Activated effector memory CD4-positive, alpha-beta T cell treated with Interleukin-2 at 50 U/mL for 16 hours (primary cell): ENCODE measurements around the gene UFD1.
A peak's percentile ranks its signal among the peaks of the same experiment; 100 is the strongest.
"Not testable (repeated sequence)": the region's sequence is repeated elsewhere in the genome, so short reads cannot be mapped to it uniquely, and the experiment has no call there.

ENCODE experiments used
- DNase-seq: peaks from one replicate; pipeline ENCODE4 v3.0.0-alpha.2; 2020

The UFD1 gene

DNA sequence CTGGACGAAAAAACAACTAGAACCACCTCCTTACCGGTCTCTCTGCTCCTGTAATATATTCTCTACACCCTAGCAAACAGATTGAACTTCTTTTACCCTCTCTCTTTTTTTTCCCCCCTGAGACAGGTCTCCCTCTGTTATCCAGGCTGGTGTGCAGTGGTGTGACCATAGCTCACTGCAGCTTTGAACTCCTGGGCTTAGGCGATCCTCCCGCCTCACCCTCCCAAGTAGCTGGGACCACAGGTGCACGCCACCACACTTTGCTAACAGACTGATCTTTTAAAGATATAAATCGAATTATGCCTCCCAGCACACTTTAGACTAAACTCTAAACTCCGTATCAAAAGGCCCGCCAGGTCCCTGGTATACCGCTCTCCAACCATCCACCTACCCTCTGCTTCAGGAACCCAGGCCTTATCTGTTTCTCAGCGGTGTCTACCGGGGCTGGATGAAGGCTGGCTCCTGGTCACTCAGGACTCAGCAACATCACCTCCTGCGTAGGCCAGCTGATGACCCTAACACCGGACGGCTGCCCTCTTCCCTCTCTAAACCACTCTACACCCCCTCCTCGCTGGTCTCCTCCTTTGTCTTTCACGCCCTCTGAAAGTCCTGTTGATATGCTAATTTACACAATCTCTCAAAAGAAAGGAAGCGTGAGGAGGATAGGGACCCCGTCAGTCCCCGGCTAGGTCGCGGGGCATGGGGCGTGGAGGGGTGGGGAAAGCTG, 32.2 kb downstream of the UFD1 start:
- no peak for DNase-seq

DNA sequence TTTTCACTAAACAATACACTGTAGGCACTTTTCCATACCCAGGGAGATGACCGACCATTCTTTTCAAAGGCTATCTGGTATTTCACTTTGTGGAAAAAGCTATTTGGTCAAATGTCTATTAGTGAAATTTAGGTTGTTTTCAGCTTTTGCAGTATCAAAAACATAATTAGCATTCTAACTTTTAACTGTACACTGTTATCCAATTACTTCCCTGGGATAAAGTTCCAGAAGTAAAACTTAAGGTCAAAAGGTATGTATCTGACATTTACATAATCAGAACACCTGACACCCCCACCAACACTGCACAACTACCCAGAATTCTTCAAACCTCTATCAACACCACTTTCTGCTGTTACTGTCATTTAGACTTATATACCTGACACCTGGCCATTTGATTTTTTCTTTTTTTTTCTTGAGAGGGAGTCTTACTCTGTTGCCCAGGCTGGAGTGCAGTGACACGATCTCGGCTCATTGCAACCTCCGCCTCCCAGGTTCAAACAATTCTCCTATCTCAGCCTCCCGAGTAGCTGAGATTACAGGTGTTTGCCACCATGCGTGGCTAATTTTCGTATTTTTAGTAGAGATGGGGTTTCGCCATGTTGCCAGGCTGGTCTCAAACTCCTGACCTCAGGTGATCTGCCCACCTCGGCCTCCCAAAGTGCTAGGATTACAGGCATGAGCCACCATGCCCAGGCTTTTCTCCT, 33.6 kb downstream of the UFD1 start:
- DNase-seq: not testable (repeated sequence)

DNA sequence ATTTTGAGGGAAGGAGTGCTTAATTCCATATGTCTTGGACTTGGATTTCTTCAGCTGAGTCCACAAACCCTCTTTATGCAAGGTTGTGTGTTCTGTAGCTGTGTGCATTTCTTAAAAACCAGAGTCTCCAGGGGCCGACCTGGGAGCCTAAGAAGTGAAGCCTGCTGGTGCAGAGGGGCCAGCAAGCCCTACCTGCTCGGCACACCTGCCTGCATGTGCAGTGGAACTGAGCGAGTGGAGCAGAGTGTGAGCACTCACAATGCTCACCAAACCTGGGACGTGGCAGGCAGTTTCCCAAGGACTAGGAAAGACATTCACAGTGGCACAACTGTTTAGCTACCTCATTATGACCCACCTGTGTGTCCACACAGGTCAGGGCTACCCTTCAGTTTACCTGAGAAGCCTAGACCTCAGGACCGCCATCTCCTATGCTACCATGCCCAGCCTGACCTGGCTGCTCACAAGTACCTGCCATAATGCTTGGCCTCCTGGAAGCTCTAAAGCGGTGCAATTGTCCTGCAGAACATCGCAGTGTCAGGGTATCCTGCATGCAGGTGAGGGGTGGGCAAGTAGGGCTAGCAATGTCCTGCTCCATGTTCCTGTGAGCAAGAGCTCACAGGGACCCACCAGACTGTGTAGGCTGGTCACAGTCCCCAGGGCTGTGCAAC, 35.3 kb downstream of the UFD1 start:
- no peak for DNase-seq

DNA sequence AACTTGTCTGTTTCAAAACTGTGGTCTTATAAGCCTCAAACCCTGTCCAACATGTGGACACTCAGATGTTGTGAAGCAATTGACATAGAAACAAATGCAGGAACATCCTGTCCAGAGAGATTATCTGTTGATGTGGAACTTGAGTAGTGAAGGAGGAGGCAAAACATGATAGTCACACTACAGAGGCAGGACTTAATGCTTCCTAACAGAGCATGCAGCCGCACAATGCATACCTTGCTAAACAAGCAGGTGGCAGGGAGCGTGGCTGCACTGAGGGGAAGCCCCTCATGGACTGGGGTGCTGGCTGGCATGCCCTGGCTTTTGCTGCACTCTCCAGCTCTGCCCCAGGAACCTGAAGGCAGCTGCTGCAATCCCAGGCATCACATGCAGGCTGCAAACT, 36.8 kb downstream of the UFD1 start:
- DNase-seq: no peak

DNA sequence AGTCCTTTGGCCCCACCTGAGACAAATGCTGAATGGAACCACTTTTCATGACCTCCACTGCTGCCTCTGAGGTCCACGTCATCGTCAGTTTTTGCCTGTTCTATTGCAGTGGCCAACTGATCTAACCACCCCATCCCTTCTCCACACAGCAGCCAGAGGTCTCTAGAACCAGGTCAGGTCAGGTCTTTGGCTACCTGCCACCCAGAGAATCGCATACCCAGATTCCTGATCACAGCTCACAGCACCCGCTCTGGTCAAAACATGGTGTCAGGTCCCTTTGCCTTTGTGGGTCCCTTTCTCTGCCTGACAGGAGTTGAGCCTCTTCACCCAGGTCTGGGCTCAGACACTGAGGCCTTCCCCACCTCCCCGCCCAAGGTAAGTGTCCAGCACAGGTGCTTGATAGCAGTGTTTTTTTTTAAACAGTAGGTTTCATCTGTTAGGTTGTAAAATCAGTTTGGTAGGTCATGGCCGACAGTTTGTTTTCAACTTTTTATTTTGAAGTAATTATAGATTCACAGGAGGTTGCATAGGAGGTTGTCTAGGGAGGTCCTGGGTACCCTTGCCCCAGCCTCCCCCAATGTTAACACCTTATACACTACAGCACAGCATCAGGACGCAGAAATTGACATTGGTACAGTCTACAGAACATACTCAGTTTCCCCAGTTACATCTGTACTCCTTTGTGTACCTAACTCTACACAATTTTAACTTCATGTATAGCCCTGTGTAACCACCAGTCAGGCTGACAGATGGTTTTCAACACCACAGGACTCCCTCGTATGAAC, 38.4 kb downstream of the UFD1 start:
- DNase-seq: no peak

DNA sequence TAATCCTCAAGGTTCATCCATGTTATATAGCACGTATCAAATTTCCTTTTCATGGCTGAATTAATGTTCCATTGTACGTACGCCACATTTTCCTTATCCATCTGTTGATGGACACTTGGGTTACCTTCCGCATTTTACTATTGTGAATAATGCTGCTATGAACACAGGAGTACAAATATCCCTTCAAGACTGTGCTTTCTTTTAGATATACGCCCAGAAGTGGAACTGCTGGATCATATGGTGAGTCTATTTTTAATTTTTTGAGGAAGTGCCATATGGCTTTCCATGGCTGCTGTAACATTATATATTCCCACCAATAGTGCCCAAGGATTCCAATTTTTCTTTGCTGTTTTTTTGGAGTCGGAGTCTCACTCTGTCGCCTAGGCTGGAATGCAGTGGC, 40.7 kb downstream of the UFD1 start:
- DNase-seq: no peak

DNA sequence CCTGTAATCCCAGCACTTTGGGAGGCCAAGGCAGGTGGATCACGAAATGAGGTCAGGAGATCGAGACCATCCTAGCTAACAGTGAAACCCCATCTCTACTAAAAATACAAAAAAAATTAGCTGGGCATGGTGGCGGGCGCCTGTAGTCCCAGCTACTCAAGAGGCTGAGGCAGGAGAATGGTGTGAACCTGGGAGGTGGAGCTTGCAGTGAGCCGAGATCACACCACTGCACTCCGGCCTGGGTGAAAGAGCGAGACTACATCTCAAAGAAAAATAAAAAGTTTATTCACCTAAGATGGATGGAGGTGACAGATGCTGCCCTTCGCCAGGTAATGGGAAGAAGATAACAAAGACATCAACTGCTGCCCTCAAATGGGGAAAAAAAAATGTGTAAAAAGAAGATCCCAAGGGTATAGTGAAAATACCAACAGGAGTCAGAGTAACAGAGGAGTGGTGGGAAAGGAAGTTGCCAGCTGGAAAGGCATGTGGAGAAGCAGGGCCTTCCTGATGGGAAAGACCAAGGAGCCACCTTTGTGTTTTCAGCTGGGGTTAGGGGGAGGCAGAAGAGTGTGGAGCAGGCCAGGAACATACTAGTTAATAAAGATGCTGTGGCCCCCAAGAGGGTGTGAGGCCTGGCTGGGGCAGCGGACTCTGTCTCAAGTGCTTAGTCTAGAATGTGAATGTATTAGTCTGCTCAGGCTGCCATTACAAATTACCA, 42.4 kb downstream of the UFD1 start:
- not testable (repeated sequence) for DNase-seq

DNA sequence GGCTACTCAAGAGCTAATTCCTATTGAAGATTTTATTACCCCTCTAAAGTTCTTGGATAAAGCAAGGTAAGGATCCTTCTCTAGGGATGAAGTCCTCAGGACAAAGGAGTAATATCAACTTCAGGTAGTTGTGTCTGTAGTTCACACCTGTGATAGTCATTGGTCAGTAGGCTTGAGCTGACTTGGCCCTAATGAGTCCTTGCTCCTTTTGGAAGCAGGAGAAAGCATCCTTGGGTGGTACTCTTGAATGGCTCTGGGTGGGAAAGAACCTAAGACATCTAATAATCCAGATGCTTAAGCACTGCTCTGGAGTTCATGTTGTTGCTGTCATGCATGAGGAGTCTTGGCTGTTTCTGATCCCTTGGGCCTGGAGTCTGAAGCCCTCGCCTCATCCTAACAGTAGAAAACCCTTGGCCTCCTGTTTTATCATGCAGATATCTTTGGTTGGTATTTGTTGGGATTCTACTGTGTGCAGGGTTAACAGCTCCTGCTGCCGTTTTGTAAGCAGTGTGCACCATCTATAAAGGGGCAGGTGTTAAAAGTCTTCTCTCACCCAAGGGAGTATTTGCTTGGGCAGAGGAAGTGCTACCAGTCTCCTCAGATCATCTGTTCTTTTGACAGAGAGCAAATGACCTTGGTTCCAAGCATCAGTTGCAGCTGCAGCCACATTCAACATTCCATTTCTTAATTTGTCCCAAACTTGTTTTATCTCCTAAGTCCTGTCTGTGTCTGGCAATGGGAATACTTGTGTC, 44.0 kb downstream of the UFD1 start:
- DNase-seq: no peak

DNA sequence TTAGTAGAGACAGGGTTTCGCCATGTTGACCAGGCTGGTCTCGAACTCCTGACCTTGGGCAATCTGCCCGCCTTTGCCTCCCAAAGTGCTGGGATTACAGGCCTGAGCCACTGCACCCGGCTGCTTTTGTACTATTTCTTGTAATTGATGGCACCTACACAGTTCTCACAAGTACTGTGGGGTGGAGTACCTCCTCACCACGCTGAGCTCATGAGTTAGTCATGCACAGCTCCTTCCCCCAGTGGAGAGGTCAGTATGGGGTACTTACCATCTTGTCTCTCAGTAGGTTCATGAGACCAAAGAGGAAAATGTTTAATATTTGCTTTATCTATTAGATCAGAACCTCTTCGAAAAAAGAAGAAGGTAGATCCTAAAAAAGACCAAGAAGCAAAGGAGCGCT, 44.6 kb downstream of the UFD1 start:
- no peak for DNase-seq

DNA sequence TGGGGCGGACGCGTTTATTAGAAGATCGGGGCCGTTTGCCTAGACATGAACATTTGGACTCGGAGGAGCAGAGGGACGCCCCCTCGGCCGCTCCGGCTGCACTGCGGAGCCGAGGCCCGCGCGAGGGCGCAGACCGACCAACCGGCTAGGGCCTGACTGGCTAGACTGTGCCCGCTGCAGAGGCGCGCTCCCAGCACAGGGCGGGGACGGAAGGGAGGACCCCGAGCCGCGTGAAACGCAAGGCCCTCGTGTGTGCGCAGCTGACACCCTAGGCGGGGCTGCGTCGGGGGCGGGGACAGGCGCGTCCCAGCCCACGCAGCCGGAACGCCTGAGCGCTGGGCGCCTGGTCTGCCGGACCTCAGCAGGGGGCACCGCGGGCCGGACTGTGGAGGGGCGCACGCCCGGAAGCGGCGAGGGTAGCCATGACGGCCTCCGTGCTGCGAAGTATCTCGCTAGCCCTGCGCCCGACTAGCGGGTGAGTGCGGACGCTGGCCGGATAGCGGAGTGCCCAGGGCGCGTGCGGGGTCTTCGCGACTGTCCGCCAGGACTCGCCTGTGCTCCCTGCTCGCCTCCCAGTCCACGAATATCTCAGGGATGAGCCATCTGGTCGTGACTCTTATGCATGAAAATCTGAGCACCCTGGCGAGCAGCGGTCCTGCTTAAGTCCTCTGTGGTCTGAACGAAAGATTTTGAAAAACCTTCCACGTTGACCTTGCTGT, 46.7 kb downstream of the UFD1 start, which contains the start of gene MRPL40:
Gene MRPL40, plus strand, starts transcription at position 413 of the 719 bp plus-strand sequence. Its CDS starts 10 bp downstream, at position 423.
- DNase-seq: peak; percentile 81

DNA sequence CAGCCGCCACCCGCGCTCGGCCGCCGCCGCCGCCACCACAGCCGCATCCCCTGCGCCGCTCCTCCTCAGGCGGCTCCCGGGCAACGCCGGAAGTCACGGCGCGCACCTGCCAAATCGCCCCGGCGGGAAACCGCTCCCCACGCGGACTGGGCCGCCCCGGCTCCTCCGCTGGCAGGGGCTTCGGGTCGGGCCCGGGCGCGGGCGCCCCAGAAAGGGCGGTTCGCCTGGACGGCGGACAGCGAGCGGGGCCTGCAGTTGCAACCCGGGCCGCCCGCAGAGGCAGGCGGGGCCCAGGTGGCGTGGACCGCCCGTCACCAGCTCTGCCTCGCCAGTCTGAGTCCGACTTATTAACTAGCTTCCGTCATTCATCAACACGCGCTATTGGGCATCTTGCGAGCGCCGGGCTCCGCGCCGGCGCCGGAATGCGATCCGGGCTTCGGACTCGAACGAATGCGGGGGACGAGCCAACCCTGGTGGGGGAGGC, 47.3 kb downstream of the UFD1 start, which contains the start of gene HIRA:
Gene HIRA, minus strand, starts transcription at position 85 of the 484 bp plus-strand sequence. CDS start 257 bp downstream, outside the sequence.
- DNase-seq: peak; percentile 85

DNA sequence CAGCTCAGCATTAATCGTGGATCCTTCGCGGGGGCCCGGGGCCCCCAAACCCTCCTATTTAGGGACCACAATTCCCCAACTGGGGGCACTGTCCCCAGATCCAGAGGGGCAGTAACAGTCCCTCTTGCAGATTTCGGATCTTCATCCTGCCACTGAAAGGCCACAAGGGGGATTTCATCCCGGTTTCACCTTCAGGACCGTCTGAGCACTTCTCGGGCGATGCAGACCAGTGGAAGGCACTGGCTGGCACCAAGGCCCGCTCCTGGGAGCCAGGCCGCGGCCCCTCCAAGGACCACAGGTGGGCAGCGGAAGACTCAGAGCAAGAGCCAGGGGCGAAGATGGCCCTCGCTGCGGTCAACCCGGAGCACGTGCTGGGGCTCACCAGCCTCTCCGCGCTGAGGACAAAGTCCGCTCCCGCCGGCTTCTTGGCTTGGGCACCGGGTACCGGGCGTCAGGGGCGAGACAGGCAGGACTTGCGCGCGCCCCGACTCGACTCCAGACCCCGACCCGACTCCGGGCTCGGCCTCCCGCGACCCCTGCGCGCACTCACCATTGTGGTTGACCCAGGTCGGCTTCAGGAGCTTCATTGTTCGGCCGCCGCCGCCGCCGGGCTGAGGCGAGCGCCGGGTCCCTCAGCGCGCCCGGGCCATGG, 48.0 kb downstream of the UFD1 start:
- DNase-seq: no peak

DNA sequence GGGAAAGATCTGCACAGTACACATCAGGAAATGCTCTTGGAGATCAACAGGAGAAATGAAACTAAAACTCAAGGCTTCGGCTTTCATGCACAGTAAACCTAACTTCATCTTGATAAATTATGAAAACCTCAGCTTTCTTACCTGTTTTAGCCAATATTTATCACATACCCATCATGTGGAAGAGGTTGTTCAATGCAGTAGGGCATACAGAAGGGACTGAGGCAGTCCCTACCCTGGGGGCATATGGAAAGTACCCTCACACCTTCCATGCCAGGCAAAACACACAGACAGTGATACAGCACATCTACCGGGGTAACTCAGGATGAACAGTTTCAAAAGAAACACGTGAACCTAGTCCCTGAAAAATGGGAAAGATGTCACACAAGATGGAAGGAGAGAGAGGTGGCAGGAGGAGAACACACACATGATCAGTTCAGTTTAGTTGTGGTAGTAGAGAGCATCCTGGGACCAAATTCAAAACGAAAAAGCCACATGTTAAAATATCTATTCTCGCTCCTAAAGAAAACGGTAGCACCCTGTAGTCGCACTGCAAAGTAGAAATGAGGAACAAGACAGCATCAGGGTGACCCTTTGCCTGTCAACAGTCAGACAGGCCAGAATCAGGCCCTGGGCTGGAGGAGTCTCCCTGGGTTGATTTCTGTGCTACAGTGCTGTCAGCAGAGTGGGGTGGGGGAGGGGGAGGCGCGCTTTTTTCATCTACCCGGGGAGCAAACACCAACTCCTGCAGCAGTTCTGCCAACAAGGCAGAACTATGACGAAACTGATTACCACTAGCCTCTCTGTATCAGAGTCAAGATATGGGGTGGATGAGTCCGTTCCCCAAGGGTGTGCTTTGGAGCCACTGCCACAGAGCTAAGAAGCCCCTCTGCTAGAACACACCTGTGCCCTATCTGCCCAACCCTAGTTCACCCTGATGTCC, 48.8 kb downstream of the UFD1 start:
- no peak for DNase-seq

DNA sequence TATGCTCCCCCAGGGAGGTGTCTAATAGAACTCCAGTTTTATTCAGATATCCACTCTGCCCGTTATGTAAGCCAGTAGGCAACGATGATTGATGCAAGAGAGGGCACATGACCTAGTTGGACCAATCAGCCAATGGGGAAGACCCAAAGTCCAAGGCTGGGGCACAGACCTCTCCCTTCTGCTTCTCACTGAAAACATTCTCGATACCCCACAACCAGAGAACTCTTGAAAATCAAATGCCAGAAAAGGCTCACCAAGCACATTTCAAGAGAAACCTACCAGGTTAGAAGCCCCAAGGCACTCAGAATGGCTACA, 54.9 kb downstream of the UFD1 start:
- DNase-seq: no peak

DNA sequence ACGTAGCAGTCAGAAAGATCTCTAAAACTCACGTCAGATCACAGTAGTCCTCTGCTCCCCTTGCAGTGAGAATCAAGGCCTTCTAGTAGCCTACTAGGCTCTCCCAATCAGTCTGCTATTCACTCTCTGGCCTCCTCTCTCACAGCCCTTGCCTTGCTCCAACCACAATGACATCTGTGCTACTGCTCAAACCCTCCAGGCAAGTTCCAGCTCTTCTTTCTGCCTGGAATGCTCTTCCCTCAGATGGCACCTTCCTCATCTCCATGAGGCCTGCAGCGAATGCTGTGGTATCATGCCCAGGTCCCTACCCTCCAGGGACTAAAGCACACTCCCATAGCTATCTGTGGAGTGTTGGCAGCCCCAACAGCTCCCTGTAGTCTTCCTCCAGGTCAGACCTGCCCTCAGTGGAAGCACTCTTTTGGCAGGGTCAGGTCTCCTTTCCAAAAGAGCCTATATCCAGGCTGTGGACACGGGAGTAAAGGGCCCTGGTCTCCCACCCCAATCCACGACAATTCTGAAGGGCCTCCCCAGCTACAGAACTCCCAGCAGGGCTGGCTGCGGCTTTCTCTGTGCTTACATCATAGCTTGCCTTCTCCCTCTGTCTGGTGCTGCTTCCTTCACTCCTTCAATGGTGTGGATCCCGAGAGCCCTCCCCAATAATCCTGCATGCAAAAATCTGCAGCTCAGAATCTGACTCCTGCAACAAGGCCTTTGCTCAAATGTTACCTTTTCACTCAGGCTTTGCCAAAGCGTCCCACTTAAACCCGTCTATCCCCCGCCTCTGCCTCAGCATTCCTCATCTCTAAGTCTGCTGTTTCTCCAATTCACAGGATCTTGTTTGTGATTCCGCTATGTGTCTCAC, 56.3 kb downstream of the UFD1 start:
- no peak for DNase-seq

DNA sequence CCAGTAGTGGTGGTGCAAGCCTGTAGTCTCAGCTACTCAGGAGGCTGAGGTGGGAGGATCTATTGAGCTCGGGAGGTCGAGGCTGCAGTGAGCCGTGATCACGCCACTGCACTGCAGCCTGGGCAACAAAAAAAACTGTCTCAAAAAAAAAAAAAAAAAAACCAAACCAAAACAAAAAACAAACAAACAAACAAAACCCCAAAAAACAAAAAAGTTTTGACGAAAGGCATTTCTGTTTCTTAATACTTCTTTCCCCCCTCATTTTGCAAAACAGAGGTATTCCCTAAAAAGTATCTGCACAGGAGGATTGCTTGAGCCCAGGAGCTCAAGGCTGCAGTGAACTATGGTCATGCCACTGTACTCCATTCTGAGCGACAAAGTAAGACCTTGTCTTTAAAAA, 58.7 kb downstream of the UFD1 start:
- DNase-seq: no peak

DNA sequence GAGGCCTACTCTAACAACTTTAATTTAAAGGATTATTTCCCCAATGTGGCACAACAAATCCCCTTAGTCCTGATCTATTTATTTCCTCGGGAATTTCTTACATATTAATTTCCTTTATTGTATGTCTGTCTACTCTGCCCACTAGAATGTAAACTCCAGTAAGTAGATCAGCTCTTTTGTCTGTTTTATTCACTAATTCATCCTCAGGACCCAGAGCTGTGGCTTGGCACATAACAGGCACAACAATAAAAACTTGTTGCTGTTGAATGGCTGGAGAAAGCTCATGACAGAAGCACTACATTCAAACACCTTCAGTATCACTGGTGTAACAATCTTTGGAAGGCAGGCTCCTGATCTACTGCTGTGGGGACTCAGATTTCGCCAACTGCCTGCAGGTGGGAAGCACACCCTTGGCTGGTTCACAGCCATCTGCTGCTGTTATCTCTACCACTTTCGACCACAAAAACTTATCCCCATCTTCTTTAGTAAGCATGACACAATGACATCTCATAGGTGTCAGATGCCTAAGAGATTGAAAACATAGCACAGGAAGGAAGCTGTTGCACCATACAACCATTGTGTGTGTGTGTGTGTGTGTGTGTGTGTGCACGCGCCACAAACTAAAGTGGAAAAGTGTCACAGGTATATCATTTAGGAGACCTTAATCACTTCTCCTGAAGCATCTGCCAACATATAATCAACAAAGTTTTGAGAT, 59.4 kb downstream of the UFD1 start:
- peak; percentile 11 for DNase-seq
